Urothelium cell line (cell line): ENCODE results near the gene IQCH.

Source experiments
- DNase-seq: peaks from one replicate; pipeline ENCODE4 v3.0.0; 2011; ENCODE audit warnings: low spot score, mixed read lengths
- FAIRE-seq: peaks from 2 replicates; lab custom pipeline; 2011; peaks lifted over from hg19 to GRCh38; lab: Jason Lieb, UNC

The IQCH gene

DNA sequence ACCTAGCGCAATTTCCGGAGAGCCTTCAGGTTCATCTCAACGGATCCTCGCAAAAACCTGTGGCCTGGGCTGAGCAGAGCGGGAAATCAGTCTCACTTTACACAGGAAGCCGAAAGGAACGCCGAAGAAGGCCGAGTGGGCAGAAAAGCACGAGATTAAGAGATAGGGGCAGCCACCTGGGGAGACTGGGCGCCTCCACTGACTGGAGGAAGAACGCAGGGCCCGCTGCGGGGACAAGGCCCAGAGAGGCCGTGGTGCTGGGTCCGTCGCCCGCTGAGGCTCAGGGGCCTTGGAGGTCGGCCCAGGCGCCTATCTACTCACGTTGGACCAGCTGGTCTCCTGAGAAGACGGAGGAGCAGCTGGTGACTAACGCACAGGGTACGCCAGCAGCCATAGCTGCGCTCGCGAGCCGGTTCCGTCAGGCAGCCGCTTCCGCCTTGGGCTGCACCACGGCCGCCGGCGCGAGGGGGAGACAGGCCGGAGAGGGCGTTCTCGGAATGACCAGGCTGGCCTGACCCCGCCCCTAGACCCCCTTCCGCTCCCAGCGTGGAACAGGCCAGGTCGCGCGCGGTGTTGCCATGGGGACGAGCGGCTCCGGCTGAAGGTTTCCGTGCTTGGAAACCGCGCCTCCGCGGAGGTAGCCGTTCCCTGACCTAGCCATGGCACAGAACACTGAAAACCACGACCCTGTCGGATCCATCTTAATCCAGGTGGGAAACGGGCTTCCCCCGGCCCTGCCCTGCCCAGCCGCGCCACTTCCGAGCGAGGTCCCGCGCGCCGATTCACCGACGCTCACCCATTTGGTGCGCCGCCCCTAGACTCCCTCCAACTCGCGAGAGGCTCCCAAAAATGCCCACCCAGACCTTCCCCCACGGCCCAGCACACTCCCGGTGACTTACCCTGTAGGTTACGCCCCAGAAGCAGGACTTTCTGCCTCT, at the start of gene IQCH, which contains the start of gene AAGAB:
TSS of gene IQCH (plus strand) at position 549 of the 938 bp plus-strand sequence. CDS start at position 660, 111 bp downstream.
TSS of gene AAGAB (minus strand) at position 424 of the 938 bp plus-strand sequence. CDS start at position 394, 30 bp downstream.
- DNase-seq (peak; percentile 100), FAIRE-seq (peak; percentile 98)

GRCh38 chr15:67207555-67208207, 46.9 kb upstream of the IQCH start:
- FAIRE-seq (no peak), DNase-seq (no peak)

DNA sequence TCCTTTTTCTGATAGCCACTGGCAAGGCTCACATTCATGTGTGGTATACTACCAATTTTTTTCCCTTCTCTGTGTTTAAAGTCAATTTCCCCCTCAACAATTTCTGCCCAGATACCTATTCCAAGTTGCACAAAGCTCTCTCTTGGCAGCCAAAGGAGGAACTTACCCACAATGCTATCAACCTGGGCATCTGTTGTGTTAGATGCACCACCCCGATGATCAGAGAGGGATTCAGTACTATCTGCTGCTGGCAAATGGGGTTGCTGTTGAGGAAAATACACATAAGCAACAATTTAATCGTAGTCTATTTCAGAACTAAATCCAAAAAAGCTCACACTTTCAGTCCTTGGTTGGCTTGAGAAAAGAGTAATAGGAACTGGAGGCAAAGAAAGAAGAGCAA, 46.2 kb upstream of the IQCH start:
- DNase-seq (no peak), FAIRE-seq (no peak)

GRCh38 chr15:67210555-67211168, 43.9 kb upstream of the IQCH start:
- DNase-seq (no peak), FAIRE-seq (no peak)

DNA sequence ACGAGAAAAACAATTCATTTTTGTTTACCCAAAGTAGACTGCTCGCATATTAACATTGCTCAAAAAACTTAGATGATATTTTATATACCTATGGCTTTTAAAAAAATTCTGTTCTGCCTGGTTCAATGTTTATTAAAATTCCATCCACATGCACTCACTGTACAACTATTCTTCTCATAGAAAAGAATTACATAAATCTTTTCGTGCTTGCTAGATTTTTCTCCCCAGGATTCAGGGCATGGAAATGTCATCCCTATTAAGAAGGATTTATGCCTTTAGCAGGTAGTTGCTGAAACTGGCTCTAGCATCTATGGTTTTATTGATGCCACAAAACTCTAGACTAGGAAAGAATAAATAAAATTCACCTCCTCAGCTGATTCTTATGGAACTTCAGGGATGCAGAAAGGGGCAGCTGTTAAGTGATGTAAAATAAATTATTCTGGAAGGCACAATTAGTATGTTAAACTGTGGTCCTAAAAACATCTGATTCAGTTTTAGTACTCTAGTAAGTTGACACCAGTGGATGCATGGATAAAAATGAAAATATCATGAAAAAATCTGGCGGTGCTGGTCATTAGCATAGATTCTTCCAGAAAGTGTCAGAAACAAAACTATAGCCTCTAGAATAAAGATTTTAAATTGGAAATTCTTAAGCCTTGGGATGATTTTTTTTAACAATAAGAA, 41.8 kb upstream of the IQCH start:
- DNase-seq (no peak), FAIRE-seq (no peak)

GRCh38 chr15:67215102-67215501, 39.5 kb upstream of the IQCH start:
- peak; percentile 13 for FAIRE-seq
- no peak for DNase-seq

DNA sequence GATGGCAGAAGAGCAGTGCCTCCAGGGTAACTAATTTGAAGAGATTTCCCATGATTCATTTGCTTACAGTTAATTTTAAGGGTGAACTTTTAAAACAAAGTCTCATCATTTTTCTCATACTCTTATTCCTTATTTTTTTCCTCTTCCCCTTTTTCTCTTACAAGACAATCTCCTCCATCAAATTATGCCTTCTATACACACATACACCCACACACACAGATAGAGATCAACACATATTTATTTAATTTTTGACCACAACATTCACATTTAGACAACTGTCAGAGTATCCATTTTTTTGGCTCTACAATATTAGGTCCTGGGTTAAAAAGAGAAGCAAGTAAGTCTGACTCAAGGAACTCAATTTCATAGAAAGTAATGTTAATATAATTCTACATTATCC, 37.7 kb upstream of the IQCH start:
- no peak for DNase-seq
- FAIRE-seq: no peak

DNA sequence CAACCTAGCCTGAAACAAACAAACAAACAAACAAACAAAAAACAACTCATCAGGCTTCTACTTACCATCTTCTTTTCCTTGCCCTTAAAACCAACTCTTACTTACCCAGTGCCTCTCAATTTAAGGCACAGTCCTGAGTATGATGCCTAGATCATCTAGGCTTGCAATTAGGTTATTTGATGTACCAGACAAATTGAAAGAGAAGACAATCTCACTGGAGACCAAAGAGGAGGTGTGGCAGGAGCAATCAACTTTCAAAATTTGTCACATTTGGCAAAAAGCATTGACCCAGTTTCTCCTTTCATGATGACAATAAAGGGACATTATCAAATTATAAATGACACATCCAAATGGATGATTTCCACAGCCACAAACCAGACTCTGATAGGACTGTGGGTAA, 36.2 kb upstream of the IQCH start:
- no peak for DNase-seq
- FAIRE-seq: no peak

DNA sequence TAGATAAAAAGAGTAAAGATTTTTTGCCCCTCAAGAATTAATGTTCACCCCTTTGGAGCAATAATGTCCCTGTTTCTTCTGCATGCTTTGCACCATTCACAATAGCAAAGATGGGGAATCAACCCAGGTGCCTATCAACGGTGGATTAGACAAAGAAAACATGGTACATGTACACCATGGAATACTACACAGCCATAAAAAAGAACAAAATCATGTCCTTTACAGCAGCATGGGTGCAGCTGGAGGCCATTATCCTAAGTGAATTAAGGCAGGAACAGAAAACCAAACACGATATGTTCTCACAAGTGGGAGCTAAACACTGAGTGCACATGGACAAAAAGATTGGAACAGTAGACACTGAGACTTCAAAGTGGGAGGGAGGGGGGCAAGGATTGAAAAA, 35.3 kb upstream of the IQCH start:
- DNase-seq (no peak), FAIRE-seq (no peak)

GRCh38 chr15:67224889-67225288, 29.7 kb upstream of the IQCH start:
- no peak for FAIRE-seq
- DNase-seq: no peak

GRCh38 chr15:67225336-67225735, 29.2 kb upstream of the IQCH start:
- DNase-seq: no peak
- FAIRE-seq: no peak

DNA sequence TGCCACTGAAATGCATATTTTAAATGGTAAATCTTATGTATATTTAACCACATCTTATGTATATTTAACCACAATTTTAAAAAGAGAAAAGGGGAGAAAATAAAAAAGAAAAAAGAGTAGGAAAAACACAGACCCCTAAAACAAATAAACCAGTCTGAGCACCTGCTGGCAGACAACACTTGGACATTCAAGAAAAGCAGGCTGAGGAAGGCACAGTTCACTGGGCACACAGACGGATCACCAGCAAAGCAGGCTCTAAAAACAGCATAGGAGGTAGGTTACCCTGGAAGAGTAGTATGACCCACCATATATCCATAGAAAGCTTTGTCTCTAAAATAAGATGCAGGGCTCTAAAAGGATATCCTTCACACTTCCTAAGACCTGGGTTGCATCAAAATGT, 27.2 kb upstream of the IQCH start:
- DNase-seq: no peak
- no peak for FAIRE-seq

- DNase-seq (no peak), FAIRE-seq (no peak)
These were observed 26.7 kb upstream of the IQCH start for GRCh38 chr15:67227846-67228245.

DNA sequence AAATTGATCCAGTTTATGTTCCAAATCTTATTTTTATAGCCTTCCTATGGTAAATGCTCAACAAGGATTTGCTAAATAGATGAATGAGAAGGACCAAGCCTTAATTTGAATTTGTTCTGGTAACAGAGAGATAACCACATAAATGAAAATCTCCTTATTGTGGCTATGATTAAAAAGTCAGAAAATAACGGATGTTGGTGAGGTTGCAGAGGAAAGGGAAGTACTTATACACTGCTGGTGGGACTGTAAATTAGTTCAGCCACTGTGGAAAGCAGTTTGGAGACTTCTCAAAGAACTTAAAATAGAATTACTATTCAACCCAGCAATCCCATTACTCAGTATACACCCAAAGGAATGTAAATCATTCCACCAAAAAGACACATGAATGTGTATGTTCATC, 26.3 kb upstream of the IQCH start:
- FAIRE-seq (no peak), DNase-seq (no peak)

DNA sequence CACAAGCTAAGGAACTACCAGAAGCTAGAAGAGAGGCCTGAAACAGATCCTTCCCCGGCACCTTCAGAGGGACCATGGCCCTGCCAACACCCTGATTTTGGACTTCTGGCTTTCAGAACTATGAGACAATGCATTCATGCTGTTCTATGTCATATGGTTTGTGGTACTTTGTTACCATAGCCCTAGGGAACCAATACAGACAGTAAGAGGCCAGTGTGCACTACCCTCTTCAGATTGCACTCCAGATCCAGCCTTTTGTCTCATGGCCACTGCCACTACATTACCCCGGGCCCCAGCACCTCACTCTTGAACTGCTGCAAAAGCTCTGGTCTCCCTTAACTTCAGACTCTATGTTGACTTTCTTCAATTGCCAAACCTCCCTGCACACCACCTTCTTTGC, 24.1 kb upstream of the IQCH start:
- FAIRE-seq: no peak
- no peak for DNase-seq

DNA sequence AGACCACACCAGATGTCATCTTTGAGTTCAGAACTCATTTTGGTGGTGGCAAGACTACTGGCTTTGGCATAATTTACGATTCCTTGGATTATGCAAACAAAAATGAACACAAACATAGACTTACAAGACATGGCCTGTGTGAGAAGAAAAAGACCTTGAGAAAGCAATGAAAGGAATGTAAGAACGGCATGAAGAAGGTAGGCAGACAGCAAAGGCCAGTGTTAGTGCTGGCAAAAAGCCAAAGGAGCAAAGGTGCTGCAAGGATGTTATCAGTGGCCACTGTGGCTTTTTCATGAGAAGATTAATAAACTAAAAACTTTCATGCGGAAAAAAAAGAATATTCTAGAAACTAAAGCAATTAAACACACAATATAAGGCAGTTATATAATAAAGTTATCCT, 22.0 kb upstream of the IQCH start:
- FAIRE-seq (no peak), DNase-seq (no peak)

GRCh38 chr15:67240235-67241131, 14.1 kb upstream of the IQCH start:
- DNase-seq (peak; percentile 48), FAIRE-seq (no peak)

- DNase-seq (no peak), FAIRE-seq (no peak)
These were observed 13.3 kb upstream of the IQCH start for GRCh38 chr15:67241132-67241855.

DNA sequence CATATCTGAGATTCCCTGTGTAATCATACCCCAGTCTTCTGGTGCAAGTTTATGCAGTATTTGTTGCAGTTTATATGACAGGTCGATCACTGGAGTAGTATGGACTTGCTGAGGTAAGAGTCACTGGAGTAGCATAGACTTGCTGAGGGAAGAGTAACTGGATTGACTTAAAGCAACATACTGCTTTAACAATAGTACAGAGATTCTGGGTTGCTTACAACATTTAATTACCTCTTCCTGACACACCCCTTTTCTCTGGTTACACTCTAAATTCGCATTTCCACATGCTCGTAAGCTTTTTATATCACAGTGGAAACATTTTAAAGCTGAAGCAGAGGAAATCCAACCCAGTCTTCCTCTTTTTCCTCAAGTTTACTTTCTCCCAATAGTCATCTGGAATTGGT, 11.9 kb upstream of the IQCH start:
- FAIRE-seq (no peak), DNase-seq (no peak)
